ENCODE data around the gene NEUROG3. TPM values are rescaled to one million over a fixed set of nuclear protein-coding genes. Genes with fewer than 3 reads are reported as not detected.

NEUROG3 gene
- total RNA-seq, 2 donors from 2014 or later = 3.1 to 4.0 TPM

DNA sequence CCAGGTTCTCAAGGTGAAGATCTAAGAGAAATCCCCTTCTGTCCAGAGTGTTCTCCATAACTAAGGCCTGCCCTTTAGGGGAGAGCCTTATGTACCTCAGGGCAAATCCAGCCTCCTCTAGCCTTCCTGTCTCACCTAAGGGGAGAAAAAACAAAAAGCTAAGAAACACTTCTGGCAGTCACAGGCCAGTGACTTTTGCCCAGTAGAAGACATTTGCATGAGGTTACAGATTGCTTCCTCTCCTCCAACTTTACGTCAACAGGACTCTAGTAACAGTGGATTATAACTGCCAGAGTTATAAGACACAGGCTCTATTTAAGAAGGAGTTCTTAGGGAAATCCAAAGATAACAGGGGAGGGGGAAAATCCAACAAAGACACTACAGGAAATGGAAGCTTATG, 40.9 kb upstream of the NEUROG3 start:
- Histone ChIP-seq H3K9ac (ENCODE audit: low read depth in 2 of 2, low read length in 2 of 2) (no peak overlapping the region), H3K27me3 (peaks cover 3% of the 10 kb centered on the region), H3K9me3 (no peaks in the 10 kb centered on the region), H3K36me3 (no peaks in the 10 kb centered on the region), H3K27ac (no peak overlapping the region), H3K4me3 (no peak overlapping the region), H3K4me1 (no peaks in the 10 kb centered on the region)
- intact Hi-C loops (cut with DNase I) = no loop called here
- TF ChIP-seq, protein P1, sequence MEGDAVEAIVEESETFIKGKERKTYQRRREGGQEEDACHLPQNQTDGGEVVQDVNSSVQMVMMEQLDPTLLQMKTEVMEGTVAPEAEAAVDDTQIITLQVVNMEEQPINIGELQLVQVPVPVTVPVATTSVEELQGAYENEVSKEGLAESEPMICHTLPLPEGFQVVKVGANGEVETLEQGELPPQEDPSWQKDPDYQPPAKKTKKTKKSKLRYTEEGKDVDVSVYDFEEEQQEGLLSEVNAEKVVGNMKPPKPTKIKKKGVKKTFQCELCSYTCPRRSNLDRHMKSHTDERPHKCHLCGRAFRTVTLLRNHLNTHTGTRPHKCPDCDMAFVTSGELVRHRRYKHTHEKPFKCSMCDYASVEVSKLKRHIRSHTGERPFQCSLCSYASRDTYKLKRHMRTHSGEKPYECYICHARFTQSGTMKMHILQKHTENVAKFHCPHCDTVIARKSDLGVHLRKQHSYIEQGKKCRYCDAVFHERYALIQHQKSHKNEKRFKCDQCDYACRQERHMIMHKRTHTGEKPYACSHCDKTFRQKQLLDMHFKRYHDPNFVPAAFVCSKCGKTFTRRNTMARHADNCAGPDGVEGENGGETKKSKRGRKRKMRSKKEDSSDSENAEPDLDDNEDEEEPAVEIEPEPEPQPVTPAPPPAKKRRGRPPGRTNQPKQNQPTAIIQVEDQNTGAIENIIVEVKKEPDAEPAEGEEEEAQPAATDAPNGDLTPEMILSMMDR (IDR thresholded peaks at IDR 0.05) = no peak
- DNase-seq = no peak

DNA sequence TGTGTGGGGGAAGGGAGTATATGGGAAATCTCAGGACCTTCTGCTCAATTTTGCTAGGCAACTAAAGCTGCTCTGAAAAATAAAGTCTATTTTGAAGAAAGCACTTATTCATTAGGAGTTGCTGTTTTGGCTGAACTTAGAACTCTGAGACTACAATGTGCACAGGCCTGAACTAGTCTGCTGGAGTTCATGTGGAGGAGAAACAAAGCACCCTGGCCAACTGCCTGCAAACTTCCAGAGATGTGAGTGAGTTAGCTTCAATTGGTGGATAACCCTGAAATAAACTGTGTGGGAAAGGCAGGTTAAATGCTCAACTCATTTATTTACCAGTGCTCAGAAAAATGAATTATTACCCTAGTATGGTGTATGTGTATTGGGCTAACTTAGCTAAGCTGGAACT, 39.5 kb upstream of the NEUROG3 start:
- TF ChIP-seq, protein P1 (IDR thresholded peaks at IDR 0.05) = no peak
- Histone ChIP-seq H3K4me1 (no peaks in the 10 kb centered on the region), H3K36me3 (no peaks in the 10 kb centered on the region), H3K4me3 (no peak overlapping the region), H3K9ac (ENCODE audit: low read depth in 2 of 2, low read length in 2 of 2) (no peak overlapping the region), H3K9me3 (no peaks in the 10 kb centered on the region), H3K27me3 (peaks cover 3% of the 10 kb centered on the region), H3K27ac (no peak overlapping the region)
- DNase-seq = no peak
- intact Hi-C loops (cut with DNase I) = no loop called here

DNA sequence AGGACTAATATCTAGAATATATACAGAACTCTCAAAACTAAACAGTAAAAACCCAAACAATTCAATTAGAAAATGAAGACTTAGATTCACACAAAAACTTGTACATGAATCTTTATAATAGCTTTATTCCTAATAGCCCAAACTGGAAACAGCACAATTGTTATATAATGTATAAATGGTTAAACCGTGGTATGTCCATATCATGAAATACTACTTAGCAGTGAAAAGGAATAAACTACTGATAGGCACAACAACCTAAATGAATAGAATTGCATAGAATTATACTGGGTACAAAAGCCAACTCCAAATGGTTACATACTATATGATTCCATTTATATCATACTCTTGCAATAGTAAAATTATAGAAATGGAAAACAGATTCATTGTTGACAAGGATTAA, 35.9 kb upstream of the NEUROG3 start:
- H3K4me1 ChIP-seq = no peaks in the 10 kb centered on the region
- no peak overlapping the region for H3K27ac ChIP-seq
- peaks cover 7% of the 10 kb centered on the region for H3K27me3 ChIP-seq
- no peak for DNase-seq
- no peaks in the 10 kb centered on the region for H3K9me3 ChIP-seq
- no peaks in the 10 kb centered on the region for H3K36me3 ChIP-seq
- TF ChIP-seq, protein P1 (IDR thresholded peaks at IDR 0.05) = no peak
- intact Hi-C loops (cut with DNase I) = no loop called here
- H3K9ac ChIP-seq (ENCODE audit: low read depth in 2 of 2, low read length in 2 of 2) = no peak overlapping the region
- no peak overlapping the region for H3K4me3 ChIP-seq

DNA sequence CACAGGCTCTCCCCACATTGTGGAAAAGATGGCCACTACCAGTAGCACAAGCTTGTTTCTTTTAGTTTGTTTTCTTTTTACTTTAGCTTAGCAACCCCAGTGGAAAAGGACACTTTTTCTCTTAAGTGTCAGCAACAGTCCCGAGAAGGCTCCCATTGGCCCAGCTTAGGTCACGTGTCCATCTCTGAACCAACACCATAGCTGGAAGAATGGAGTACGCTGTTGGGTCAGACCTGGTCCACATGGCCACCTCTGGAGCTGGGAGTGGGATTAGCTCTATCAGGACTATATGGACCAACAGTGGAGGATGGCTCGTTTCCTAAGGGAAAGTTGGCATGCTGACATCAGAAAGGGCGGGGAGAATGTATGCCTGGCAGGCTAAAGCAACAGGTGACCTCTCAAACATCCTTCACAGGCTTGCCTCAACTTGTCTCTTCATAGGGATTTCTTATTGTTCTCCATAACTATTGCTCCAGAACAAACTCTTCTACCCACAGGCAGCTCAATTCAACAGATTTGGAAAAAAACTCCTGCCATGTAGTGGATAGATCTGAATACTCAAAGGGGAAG, 27.6 kb upstream of the NEUROG3 start:
- no peak overlapping the region for H3K27ac ChIP-seq
- no peaks in the 10 kb centered on the region for H3K4me1 ChIP-seq
- H3K9me3 ChIP-seq = no peaks in the 10 kb centered on the region
- H3K27me3 ChIP-seq = peaks cover 5% of the 10 kb centered on the region
- TF ChIP-seq, protein P1 (IDR thresholded peaks at IDR 0.05) = no peak
- no peaks in the 10 kb centered on the region for H3K36me3 ChIP-seq
- no peak overlapping the region for H3K4me3 ChIP-seq
- DNase-seq = no peak
- no peak overlapping the region for H3K9ac ChIP-seq (ENCODE audit: low read depth in 2 of 2, low read length in 2 of 2)
- intact Hi-C loops (cut with DNase I) = no loop called here

DNA sequence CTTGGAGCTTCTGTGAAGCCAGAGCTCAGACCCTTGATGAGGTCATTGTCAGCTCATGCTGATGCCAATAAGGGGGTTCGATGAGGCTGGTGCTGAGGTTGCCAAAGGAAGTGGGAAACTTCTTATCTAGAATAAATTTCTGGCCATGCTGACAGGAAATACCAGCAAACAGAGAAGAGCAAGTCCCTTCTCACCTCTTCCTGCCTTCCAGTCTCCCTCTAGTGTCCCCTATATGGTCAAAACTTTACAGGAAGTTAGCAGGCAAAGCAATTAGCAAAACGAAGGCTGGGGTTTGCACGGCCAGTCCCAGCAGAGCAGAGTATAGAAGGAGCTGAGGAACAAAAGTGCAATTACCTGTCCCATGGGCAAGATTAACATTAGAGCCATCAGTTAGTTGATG, 15.1 kb upstream of the NEUROG3 start:
- H3K4me3 ChIP-seq = no peak overlapping the region
- H3K27ac ChIP-seq = no peak overlapping the region
- no peak for DNase-seq
- H3K4me1 ChIP-seq = no peaks in the 10 kb centered on the region
- H3K36me3 ChIP-seq = no peaks in the 10 kb centered on the region
- no peaks in the 10 kb centered on the region for H3K9me3 ChIP-seq
- TF ChIP-seq, protein P1 (IDR thresholded peaks at IDR 0.05) = no peak
- no peak overlapping the region for H3K9ac ChIP-seq (ENCODE audit: low read depth in 2 of 2, low read length in 2 of 2)
- intact Hi-C loops (cut with DNase I) = no loop called here
- H3K27me3 ChIP-seq = no peaks in the 10 kb centered on the region

Data from colonic mucosa (tissue), 4 donors.